HEK293 (cell line): Measurements from ENCODE around the gene PPFIA4.

Source experiments
- CTCF ChIP-seq: fragments of 450-650 bp; formaldehyde crosslinking; IDR thresholded peaks from 2 replicates; pipeline ENCODE4 v1.5.1; 2016; ENCODE audit warnings: missing biosample characterization, missing genetic modification characterization
- KLF1 ChIP-seq: fragments of 450-650 bp; formaldehyde crosslinking; IDR thresholded peaks from 2 replicates; pipeline ENCODE4 v1.5.1; 2016; ENCODE audit warnings: missing biosample characterization, missing genetic modification characterization
- ZNF324 ChIP-seq: fragments of 450-650 bp; formaldehyde crosslinking; IDR thresholded peaks from 2 replicates; pipeline ENCODE4 v1.5.1; 2016; ENCODE audit warnings: missing biosample characterization, missing genetic modification characterization
- ZNF639 ChIP-seq: fragments of 450-650 bp; formaldehyde crosslinking; IDR thresholded peaks from 2 replicates; pipeline ENCODE4 v1.5.1; 2016; ENCODE audit warnings: missing biosample characterization, missing genetic modification characterization
- ZNF777 ChIP-seq: fragments of 450-650 bp; formaldehyde crosslinking; IDR thresholded peaks from 2 replicates; pipeline ENCODE4 v1.5.1; 2017; ENCODE audit warnings: missing biosample characterization, missing genetic modification characterization, borderline replicate concordance

- TF ChIP-seq ZNF324 (tag by site-specific recombination): no peak
- no peak for TF ChIP-seq ZNF639
- no peak for TF ChIP-seq KLF1 (tag by site-specific recombination)
- TF ChIP-seq CTCF (tag by site-specific recombination): no peak
- TF ChIP-seq ZNF777 (tag by site-specific recombination): no peak
Observed at GRCh38 chr1:203083463-203083921, 57.2 kb downstream of the PPFIA4 start.
